Measurements from ENCODE around the gene SEMA4D. TPM values are rescaled to one million over a fixed set of nuclear protein-coding genes. Genes with fewer than 3 reads are reported as not detected.

Gene SEMA4D
- total RNA-seq, 4 donors from 2014 or later = 7.9 to 14.1 (median 10.6) TPM

DNA sequence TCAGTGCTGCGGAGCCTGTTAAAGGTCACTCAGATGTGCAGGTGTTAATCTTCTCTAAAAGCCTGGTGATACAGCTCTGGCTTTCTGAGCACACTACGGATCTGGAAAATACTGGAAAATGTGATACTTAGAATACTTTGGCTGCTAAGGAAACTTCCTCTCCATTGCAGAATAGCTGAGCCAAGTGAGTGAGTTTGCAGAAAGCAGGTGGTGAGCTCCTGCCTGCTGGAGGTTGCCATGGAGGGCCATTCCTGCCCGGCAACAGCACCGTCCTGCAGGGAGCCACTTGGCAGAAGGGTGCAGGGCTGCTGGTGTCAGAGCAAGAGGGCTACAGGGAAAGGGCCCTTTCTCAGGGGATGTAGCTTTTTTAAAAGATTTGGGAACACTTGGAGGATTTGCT, 138.9 kb downstream of the SEMA4D start:
- peaks cover 6 to 18% (median 13%) of the 10 kb centered on the region in 4 donors for H3K4me1 ChIP-seq
- no peaks in the 10 kb centered on the region for H3K9me3 ChIP-seq
- H3K27me3 ChIP-seq = no peaks in the 10 kb centered on the region
- 63% methylated on average over 4 of the region's 4 CpGs for WGBS
- no peak for DNase-seq (ENCODE audit: extremely low spot score)
- peaks cover 58 to 91% (median 87%) of the 10 kb centered on the region in 4 donors for H3K36me3 ChIP-seq
- H3K27ac ChIP-seq (replicated peaks in 1 of 4) = no peak overlapping the region
- intact Hi-C loops (cut with DNase I) = no loop called here
- TF ChIP-seq POLR2AphosphoS5 (IDR thresholded peaks at IDR 0.05) (no peak), POLR2A (IDR thresholded peaks at IDR 0.05; ENCODE audit: low read depth) (no peak), EP300 (IDR thresholded peaks at IDR 0.05) (no peak), CTCF (IDR thresholded peaks at IDR 0.05) (no peak)
- H3K4me3 ChIP-seq = no peak overlapping the region

- no peak overlapping the region for H3K27ac ChIP-seq (replicated peaks in 1 of 4)
- H3K27me3 ChIP-seq = no peaks in the 10 kb centered on the region
- TF ChIP-seq CTCF (IDR thresholded peaks at IDR 0.05) (no peak), POLR2A (IDR thresholded peaks at IDR 0.05; ENCODE audit: low read depth) (no peak), POLR2AphosphoS5 (IDR thresholded peaks at IDR 0.05) (no peak), EP300 (IDR thresholded peaks at IDR 0.05) (no peak)
- WGBS = 79% methylated on average over 3 of the region's 3 CpGs
- peaks cover 6 to 18% (median 13%) of the 10 kb centered on the region in 4 donors for H3K4me1 ChIP-seq
- no peak overlapping the region for H3K4me3 ChIP-seq
- DNase-seq (ENCODE audit: extremely low spot score) = no peak
- no peaks in the 10 kb centered on the region for H3K9me3 ChIP-seq
- intact Hi-C loops (cut with DNase I) = no loop called here
- peaks cover 61 to 96% (median 93%) of the 10 kb centered on the region in 4 donors for H3K36me3 ChIP-seq
These were observed 139.5 kb downstream of the SEMA4D start for GRCh38 chr9:89358376-89358916.

GRCh38 chr9:89357331-89358197, 140.3 kb downstream of the SEMA4D start:
- no peak overlapping the region for H3K27ac ChIP-seq (replicated peaks in 1 of 4)
- no peak for DNase-seq (ENCODE audit: extremely low spot score)
- H3K4me3 ChIP-seq = no peak overlapping the region
- TF ChIP-seq EP300 (IDR thresholded peaks at IDR 0.05) = no peak
- no peak for TF ChIP-seq POLR2A (IDR thresholded peaks at IDR 0.05; ENCODE audit: low read depth)
- TF ChIP-seq POLR2AphosphoS5 (IDR thresholded peaks at IDR 0.05) = no peak
- no peak for TF ChIP-seq CTCF (IDR thresholded peaks at IDR 0.05)
- intact Hi-C loops (cut with DNase I) = no loop called here
- 97% methylated on average over 5 of the region's 8 CpGs for WGBS
- peaks cover 61 to 99% (median 95%) of the 10 kb centered on the region in 4 donors for H3K36me3 ChIP-seq
- no peaks in the 10 kb centered on the region for H3K27me3 ChIP-seq
- H3K4me1 ChIP-seq = peaks cover 6 to 23% (median 13%) of the 10 kb centered on the region in 4 donors
- H3K9me3 ChIP-seq = no peaks in the 10 kb centered on the region

- H3K9me3 ChIP-seq = no peaks in the 10 kb centered on the region
- H3K27ac ChIP-seq (replicated peaks in 1 of 4) = no peak overlapping the region
- H3K27me3 ChIP-seq = no peaks in the 10 kb centered on the region
- WGBS = 100% methylated on average over 1 of the region's 2 CpGs
- TF ChIP-seq POLR2AphosphoS5 (IDR thresholded peaks at IDR 0.05) = no peak
- no peak for TF ChIP-seq EP300 (IDR thresholded peaks at IDR 0.05)
- no peak for TF ChIP-seq CTCF (IDR thresholded peaks at IDR 0.05)
- TF ChIP-seq POLR2A (IDR thresholded peaks at IDR 0.05; ENCODE audit: low read depth) = no peak
- peaks cover 6 to 23% (median 13%) of the 10 kb centered on the region in 4 donors for H3K4me1 ChIP-seq
- DNase-seq (ENCODE audit: extremely low spot score) = no peak
- H3K4me3 ChIP-seq = no peak overlapping the region
- peaks cover 63 to 99% (median 92%) of the 10 kb centered on the region in 4 donors for H3K36me3 ChIP-seq
- intact Hi-C loops (cut with DNase I) = no loop called here
These were observed 141.1 kb downstream of the SEMA4D start for GRCh38 chr9:89356782-89357181.
